GM19395 (cell line): Measurements from ENCODE around the gene POLG2.
A peak's percentile ranks its signal among the peaks of the same experiment; 100 is the strongest.

ENCODE experiments used
- ATAC-seq: cut with Tn5 transposase; IDR thresholded peaks from one replicate; pipeline ENCODE4 v1.9.1; 2021; ENCODE audit warnings: mild to moderate bottlenecking, moderate library complexity; ENCODE audit not compliant: unreplicated experiment

Gene POLG2

GRCh38 chr17:64496786-64497564 is at the start of gene POLG2:
Gene POLG2 (minus strand): TSS chr17:64497054. CDS start chr17:64496968, 86 bp downstream.
- ATAC-seq = peak; percentile 75

GRCh38 chr17:64544742-64545141 is 47.9 kb upstream of the POLG2 start:
- ATAC-seq = no peak

- ATAC-seq = no peak
Observed at GRCh38 chr17:64540118-64540776, 43.4 kb upstream of the POLG2 start.

GRCh38 chr17:64538508-64539130 is 41.8 kb upstream of the POLG2 start:
- ATAC-seq = no peak

GRCh38 chr17:64537488-64537887 is 40.6 kb upstream of the POLG2 start:
- no peak for ATAC-seq

- ATAC-seq = no peak
Observed at GRCh38 chr17:64536913-64537312, 40.1 kb upstream of the POLG2 start.

GRCh38 chr17:64535357-64535756 is 38.5 kb upstream of the POLG2 start:
- no peak for ATAC-seq

GRCh38 chr17:64534187-64534586 is 37.3 kb upstream of the POLG2 start:
- no peak for ATAC-seq

- no peak for ATAC-seq
Observed at GRCh38 chr17:64533784-64534183, 36.9 kb upstream of the POLG2 start.

GRCh38 chr17:64532409-64532808 is 35.6 kb upstream of the POLG2 start:
- ATAC-seq = no peak

- ATAC-seq = no peak
Observed at GRCh38 chr17:64531955-64532371, 35.1 kb upstream of the POLG2 start.

GRCh38 chr17:64529221-64529620 is 32.4 kb upstream of the POLG2 start:
- ATAC-seq = no peak

- no peak for ATAC-seq
Observed at GRCh38 chr17:64527914-64528313, 31.1 kb upstream of the POLG2 start.

- ATAC-seq = no peak
Observed at GRCh38 chr17:64520359-64520758, 23.5 kb upstream of the POLG2 start.

- no peak for ATAC-seq
Observed at GRCh38 chr17:64519601-64520000, 22.7 kb upstream of the POLG2 start.

GRCh38 chr17:64515829-64516228 is 19.0 kb upstream of the POLG2 start:
- ATAC-seq = no peak

- ATAC-seq = no peak
Observed at GRCh38 chr17:64515419-64515818, 18.6 kb upstream of the POLG2 start.

GRCh38 chr17:64509179-64509578 is 12.3 kb upstream of the POLG2 start:
- no peak for ATAC-seq

GRCh38 chr17:64508683-64509082 is 11.8 kb upstream of the POLG2 start:
- ATAC-seq = no peak

- peak; percentile 21 for ATAC-seq
Observed at GRCh38 chr17:64507413-64507782, 10.5 kb upstream of the POLG2 start.

GRCh38 chr17:64506576-64507412 is 9.9 kb upstream of the POLG2 start, which contains the start of gene CEP95:
Gene CEP95 (plus strand): TSS chr17:64506977. CDS start chr17:64507098, 121 bp downstream.
- peak; percentile 61 for ATAC-seq
